Measurements from ENCODE around the gene FBXL3. TPM values are rescaled to one million over a fixed set of nuclear protein-coding genes. Genes with fewer than 3 reads are reported as not detected.

FBXL3 gene
- polyA plus RNA-seq, 3 donors, result 14.7 to 20.0 (median 19.0) TPM

DNA sequence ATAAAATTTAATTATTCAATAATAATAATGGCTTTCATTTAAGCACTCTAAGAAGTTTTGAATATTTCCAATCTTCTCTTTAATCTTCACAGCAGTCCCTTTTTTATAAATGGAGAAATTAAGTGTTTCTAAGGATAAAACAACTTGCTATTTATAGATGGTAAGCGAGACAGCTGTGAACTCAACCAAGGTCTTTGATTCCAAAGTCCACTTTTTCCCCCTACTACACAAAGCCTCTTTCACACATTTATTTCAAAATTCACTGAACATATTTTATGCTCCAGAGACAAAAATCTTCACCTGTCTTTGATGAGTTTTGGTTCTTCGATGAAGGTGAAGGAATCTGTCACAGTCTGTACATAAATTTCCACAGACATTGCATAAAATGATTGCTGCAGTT is 34.4 kb upstream of the FBXL3 start:
- no peaks in the 10 kb centered on the region for H4K20me1 ChIP-seq (ENCODE audit: insufficient read depth, low read length)
- Mint-ChIP-seq H3K27me3 (ENCODE audit: low read depth in 3 of 3) (no peaks in the 10 kb centered on the region), H3K4me3 (no peak overlapping the region), H3K9me3 (peaks cover 0 to 2% (median 0%) of the 10 kb centered on the region in 7 donors), H3K36me3 (peaks cover 62 to 66% of the 10 kb centered on the region in 2 donors), H3K27ac (no peak overlapping the region), H3K4me1 (peaks cover 26% of the 10 kb centered on the region)
- H3K4me2 ChIP-seq (replicated peaks; ENCODE audit: extremely low read depth, low read length, poor library complexity, severe bottlenecking), result no peak overlapping the region
- H3K79me2 ChIP-seq (ENCODE audit: insufficient read depth, low read length), result no peaks in the 10 kb centered on the region
- H3K9ac ChIP-seq (ENCODE audit: insufficient read depth, low read length, poor library complexity, severe bottlenecking), result no peak overlapping the region
- DNase-seq, result no peak
- WGBS (ENCODE audit: insufficient coverage), result no CpG with 5 or more reads among the region's 2 CpGs
- no peaks in the 10 kb centered on the region for H3K9me3 ChIP-seq (replicated peaks in 1 of 2; ENCODE audit: control insufficient read depth in 1 of 2, insufficient read depth in 1 of 2, low read length in 2 of 2)
- H3K36me3 ChIP-seq (replicated peaks in 1 of 2; ENCODE audit: control insufficient read depth in 1 of 2, insufficient read depth in 2 of 2, low read length in 2 of 2), result peaks cover 72 to 82% of the 10 kb centered on the region in 2 donors
- peaks cover 22 to 32% of the 10 kb centered on the region in 2 donors for H3K4me1 ChIP-seq (ENCODE audit: control insufficient read depth in 1 of 2, insufficient read depth in 2 of 2, low read length in 2 of 2)
- no peak overlapping the region for H2AFZ ChIP-seq (ENCODE audit: insufficient read depth, low read depth, low read length, poor library complexity, severe bottlenecking)
- H3K27me3 ChIP-seq (ENCODE audit: control insufficient read depth in 2 of 2, insufficient read depth in 2 of 2, low read length in 2 of 2), result no peaks in the 10 kb centered on the region
- H3K4me3 ChIP-seq (replicated peaks in 1 of 3; ENCODE audit: low read depth in 2 of 3, low read length in 3 of 3), result no peak overlapping the region
- intact Hi-C loops (cut with micrococcal nuclease), result no loop called here
- TF ChIP-seq, protein P1, sequence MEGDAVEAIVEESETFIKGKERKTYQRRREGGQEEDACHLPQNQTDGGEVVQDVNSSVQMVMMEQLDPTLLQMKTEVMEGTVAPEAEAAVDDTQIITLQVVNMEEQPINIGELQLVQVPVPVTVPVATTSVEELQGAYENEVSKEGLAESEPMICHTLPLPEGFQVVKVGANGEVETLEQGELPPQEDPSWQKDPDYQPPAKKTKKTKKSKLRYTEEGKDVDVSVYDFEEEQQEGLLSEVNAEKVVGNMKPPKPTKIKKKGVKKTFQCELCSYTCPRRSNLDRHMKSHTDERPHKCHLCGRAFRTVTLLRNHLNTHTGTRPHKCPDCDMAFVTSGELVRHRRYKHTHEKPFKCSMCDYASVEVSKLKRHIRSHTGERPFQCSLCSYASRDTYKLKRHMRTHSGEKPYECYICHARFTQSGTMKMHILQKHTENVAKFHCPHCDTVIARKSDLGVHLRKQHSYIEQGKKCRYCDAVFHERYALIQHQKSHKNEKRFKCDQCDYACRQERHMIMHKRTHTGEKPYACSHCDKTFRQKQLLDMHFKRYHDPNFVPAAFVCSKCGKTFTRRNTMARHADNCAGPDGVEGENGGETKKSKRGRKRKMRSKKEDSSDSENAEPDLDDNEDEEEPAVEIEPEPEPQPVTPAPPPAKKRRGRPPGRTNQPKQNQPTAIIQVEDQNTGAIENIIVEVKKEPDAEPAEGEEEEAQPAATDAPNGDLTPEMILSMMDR (IDR thresholded peaks at IDR 0.05), result no peak
- no peak overlapping the region for H3K27ac ChIP-seq (ENCODE audit: low read depth in 1 of 2, low read length in 2 of 2)

- Histone ChIP-seq H3K4me1 (ENCODE audit: control insufficient read depth in 1 of 2, insufficient read depth in 2 of 2, low read length in 2 of 2) (no peaks in the 10 kb centered on the region), H3K9ac (ENCODE audit: insufficient read depth, low read length, poor library complexity, severe bottlenecking) (no peak overlapping the region), H3K9me3 (replicated peaks in 1 of 2; ENCODE audit: control insufficient read depth in 1 of 2, insufficient read depth in 1 of 2, low read length in 2 of 2) (no peaks in the 10 kb centered on the region), H4K20me1 (ENCODE audit: insufficient read depth, low read length) (no peaks in the 10 kb centered on the region), H3K4me3 (replicated peaks in 1 of 3; ENCODE audit: low read depth in 2 of 3, low read length in 3 of 3) (no peak overlapping the region), H3K4me2 (replicated peaks; ENCODE audit: extremely low read depth, low read length, poor library complexity, severe bottlenecking) (no peak overlapping the region), H3K27me3 (ENCODE audit: control insufficient read depth in 2 of 2, insufficient read depth in 2 of 2, low read length in 2 of 2) (no peaks in the 10 kb centered on the region), H2AFZ (ENCODE audit: insufficient read depth, low read depth, low read length, poor library complexity, severe bottlenecking) (no peak overlapping the region), H3K79me2 (ENCODE audit: insufficient read depth, low read length) (no peaks in the 10 kb centered on the region), H3K27ac (ENCODE audit: low read depth in 1 of 2, low read length in 2 of 2) (no peak overlapping the region), H3K36me3 (replicated peaks in 1 of 2; ENCODE audit: control insufficient read depth in 1 of 2, insufficient read depth in 2 of 2, low read length in 2 of 2) (peaks cover 93 to 100% of the 10 kb centered on the region in 2 donors)
- WGBS (ENCODE audit: insufficient coverage), result no CpG with 5 or more reads among the region's 3 CpGs
- Mint-ChIP-seq H3K9me3 (no peaks in the 10 kb centered on the region), H3K4me1 (no peaks in the 10 kb centered on the region), H3K36me3 (peaks cover 74 to 84% of the 10 kb centered on the region in 2 donors), H3K27ac (no peak overlapping the region), H3K4me3 (no peak overlapping the region), H3K27me3 (ENCODE audit: low read depth in 3 of 3) (no peaks in the 10 kb centered on the region)
- TF ChIP-seq, protein P1 (IDR thresholded peaks at IDR 0.05), result no peak
- no peak for DNase-seq
- intact Hi-C loops (cut with micrococcal nuclease), result no loop called here
Measured at GRCh38 chr13:77056886-77057285, 29.9 kb upstream of the FBXL3 start.
